CD4-positive, alpha-beta memory T cell (primary cell): ENCODE results near the gene DCPS. TPM values are rescaled to one million over a fixed set of nuclear protein-coding genes. Genes with fewer than 3 reads are reported as not detected.

Source experiments
- CTCF ChIA-PET: fragments of 350-600 bp; sonication (Branson Sonifier 250); formaldehyde crosslinking; loops from one replicate; lab custom pipeline; 2021; ENCODE audit warnings: inconsistent platforms; ENCODE audit not compliant: partially characterized antibody; lab: Charles Lee
- POLR2A ChIA-PET: fragments of 350-600 bp; sonication (Branson Sonifier 250); formaldehyde crosslinking; loops from one replicate; lab custom pipeline; 2021; ENCODE audit not compliant: partially characterized antibody; lab: Charles Lee
- DNase-seq, 5 donors: peaks; one replicate each; pipeline versions ENCODE4 v3.0.0 to v3.0.0-alpha.2; 2020 to 2022; ENCODE audit warnings: mixed read lengths in 1 of 5
- H3K27ac ChIP-seq: one replicate; pipeline ENCODE4 v1.7.0; 2013; ENCODE audit warnings: low read depth, low read length
- H3K27me3 ChIP-seq: 2 replicates; pipeline ENCODE4 v1.7.0; 2013; ENCODE audit warnings: mild to moderate bottlenecking, low read length, moderate library complexity; ENCODE audit not compliant: insufficient read depth
- H3K36me3 ChIP-seq: 2 replicates; pipeline ENCODE4 v1.7.0; 2013; ENCODE audit warnings: mild to moderate bottlenecking, low read length, moderate library complexity; ENCODE audit not compliant: insufficient read depth
- H3K4me1 ChIP-seq: 2 replicates; pipeline ENCODE4 v1.7.0; 2013; ENCODE audit warnings: mild to moderate bottlenecking, low read length, moderate library complexity; ENCODE audit not compliant: insufficient read depth
- H3K4me3 ChIP-seq, 2 donors: one replicate each; pipeline ENCODE4 v1.7.0; 2013; ENCODE audit warnings: low read length in 2 of 2, mild to moderate bottlenecking in 1 of 2
- H3K9me3 ChIP-seq, 2 donors: one replicate each; pipeline ENCODE4 v1.7.0; 2013; ENCODE audit warnings: low read length in 2 of 2, control low read depth in 1 of 2; ENCODE audit not compliant: control insufficient read depth in 1 of 2
- H3K27ac Mint-ChIP-seq, 7 donors: one replicate each; pipeline ENCODE4 v1.8.0; 2020 to 2021; ENCODE audit warnings: mixed read lengths in 7 of 7, mild to moderate bottlenecking in 6 of 7, inconsistent platforms in 3 of 7, moderate library complexity in 3 of 7
- H3K27me3 Mint-ChIP-seq, 2 donors: one replicate each; pipeline ENCODE4 v1.8.0; 2020 to 2021; ENCODE audit warnings: mixed read lengths in 2 of 2
- H3K36me3 Mint-ChIP-seq, 2 donors: one replicate each; pipeline ENCODE4 v1.8.0; 2020 to 2021; ENCODE audit warnings: mixed read lengths in 2 of 2, inconsistent platforms in 1 of 2, mild to moderate bottlenecking in 1 of 2
- H3K4me1 Mint-ChIP-seq, 4 donors: one replicate each; pipeline ENCODE4 v1.8.0; 2020 to 2021; ENCODE audit warnings: mixed read lengths in 4 of 4, mild to moderate bottlenecking in 1 of 4
- H3K4me3 Mint-ChIP-seq, 8 donors: one replicate each; pipeline ENCODE4 v1.8.0; 2020 to 2021; ENCODE audit warnings: mixed read lengths in 8 of 8, mild to moderate bottlenecking in 7 of 8, moderate library complexity in 6 of 8, inconsistent platforms in 3 of 8
- H3K9me3 Mint-ChIP-seq, 8 donors: one replicate each; pipeline ENCODE4 v1.8.0; 2020 to 2021; ENCODE audit warnings: mixed read lengths in 8 of 8, mild to moderate bottlenecking in 5 of 8, inconsistent platforms in 3 of 8, moderate library complexity in 1 of 8
- intact Hi-C: fragments of 100-400 bp; cut with micrococcal nuclease; formaldehyde crosslinking; loops from one replicate; pipeline ENCODE4 v1.15.1; 2023
- polyA plus RNA-seq, 2 donors: library from polyadenylated mRNA; unstranded; fragments of 300-500 nt; fragmentation: Illumina TruSeq; gene quantifications; one replicate each; pipeline ENCODE4 v1.2.3, GENCODE V29; 2021
- total RNA-seq, 2 experiments: library from RNA; stranded (reverse); gene quantifications; one replicate each; pipeline ENCODE4 v1.2.3, GENCODE V29; 2021

Gene DCPS
- total and polyA plus RNA-seq, 4 experiments from 2014 or later, result 20.2 to 48.0 (median 30.7) TPM

GRCh38 chr11:126335463-126335760 lies 31.6 kb downstream of the DCPS start:
- Mint-ChIP-seq H3K36me3 (peaks cover 39 to 68% of the 10 kb centered on the region in 2 donors), H3K9me3 (no peaks in the 10 kb centered on the region), H3K4me3 (no peak overlapping the region), H3K27ac (peak overlapping the region in 1 of 7 donors; percentile 27), H3K27me3 (no peaks in the 10 kb centered on the region), H3K4me1 (peaks cover 0 to 10% (median 3%) of the 10 kb centered on the region in 4 donors)
- H3K4me1 ChIP-seq, result no peaks in the 10 kb centered on the region
- CTCF ChIA-PET, result interaction anchor here (1.7 kb wide), 1 partner anchor 25 kb away, joined by 4 read pairs; no protein-coding TSS in a partner anchor
- H3K4me3 ChIP-seq, result no peak overlapping the region
- H3K27ac ChIP-seq, result no peak overlapping the region
- H3K36me3 ChIP-seq, result peaks cover 54% of the 10 kb centered on the region
- no peak for DNase-seq
- no peaks in the 10 kb centered on the region for H3K9me3 ChIP-seq
- intact Hi-C loops, result no loop called here
- H3K27me3 ChIP-seq, result no peaks in the 10 kb centered on the region
- POLR2A ChIA-PET, result interaction anchor here (0.7 kb wide), 1 partner anchor 20 kb away, joined by 3 read pairs; the partner anchor contains the start of gene ST3GAL4

- CTCF ChIA-PET, result interaction anchor here (1.7 kb wide), 1 partner anchor 25 kb away, joined by 4 read pairs; no protein-coding TSS in a partner anchor
- no peaks in the 10 kb centered on the region for H3K4me1 ChIP-seq
- no peaks in the 10 kb centered on the region for H3K27me3 Mint-ChIP-seq
- H3K27me3 ChIP-seq, result no peaks in the 10 kb centered on the region
- H3K36me3 Mint-ChIP-seq, result peaks cover 42 to 74% of the 10 kb centered on the region in 2 donors
- intact Hi-C loops, result no loop called here
- H3K27ac Mint-ChIP-seq, result peak overlapping the region in 6 of 7 donors; percentile 8 to 86 (median 28)
- peaks cover 56% of the 10 kb centered on the region for H3K36me3 ChIP-seq
- no peaks in the 10 kb centered on the region for H3K9me3 Mint-ChIP-seq
- H3K4me3 ChIP-seq, result no peak overlapping the region
- H3K9me3 ChIP-seq, result no peaks in the 10 kb centered on the region
- POLR2A ChIA-PET, result no interaction called here
- DNase-seq, result no peak
- H3K27ac ChIP-seq, result no peak overlapping the region
- peaks cover 0 to 11% (median 3%) of the 10 kb centered on the region in 4 donors for H3K4me1 Mint-ChIP-seq
- no peak overlapping the region for H3K4me3 Mint-ChIP-seq
Measured at GRCh38 chr11:126336138-126336541, 32.3 kb downstream of the DCPS start.

GRCh38 chr11:126336671-126337101 lies 32.8 kb downstream of the DCPS start:
- H3K9me3 ChIP-seq, result no peaks in the 10 kb centered on the region
- ChIA-PET POLR2A (no interaction called here), CTCF (interaction anchor here (1.7 kb wide), 1 partner anchor 26 kb away, joined by 4 read pairs; no protein-coding TSS in a partner anchor)
- no peaks in the 10 kb centered on the region for H3K4me1 ChIP-seq
- no peak overlapping the region for H3K4me3 Mint-ChIP-seq
- H3K36me3 ChIP-seq, result peaks cover 54% of the 10 kb centered on the region
- peaks cover 42 to 74% of the 10 kb centered on the region in 2 donors for H3K36me3 Mint-ChIP-seq
- no peak overlapping the region for H3K27ac ChIP-seq
- H3K9me3 Mint-ChIP-seq, result no peaks in the 10 kb centered on the region
- intact Hi-C loops, result no loop called here
- peaks cover 0 to 16% (median 3%) of the 10 kb centered on the region in 4 donors for H3K4me1 Mint-ChIP-seq
- no peak overlapping the region for H3K4me3 ChIP-seq
- no peaks in the 10 kb centered on the region for H3K27me3 Mint-ChIP-seq
- peak overlapping the region in 5 of 7 donors; percentile 8 to 36 (median 21) for H3K27ac Mint-ChIP-seq
- no peaks in the 10 kb centered on the region for H3K27me3 ChIP-seq
- no peak for DNase-seq

GRCh38 chr11:126337126-126337473 lies 33.2 kb downstream of the DCPS start:
- peaks cover 41 to 74% of the 10 kb centered on the region in 2 donors for H3K36me3 Mint-ChIP-seq
- peaks cover 0 to 20% (median 3%) of the 10 kb centered on the region in 4 donors for H3K4me1 Mint-ChIP-seq
- POLR2A ChIA-PET, result no interaction called here
- DNase-seq, result no peak
- CTCF ChIA-PET, result no interaction called here
- intact Hi-C loops, result no loop called here
- no peak overlapping the region for H3K4me3 Mint-ChIP-seq
- no peaks in the 10 kb centered on the region for H3K9me3 Mint-ChIP-seq
- no peaks in the 10 kb centered on the region for H3K27me3 Mint-ChIP-seq
- Histone ChIP-seq H3K9me3 (no peaks in the 10 kb centered on the region), H3K36me3 (peaks cover 50% of the 10 kb centered on the region), H3K27ac (no peak overlapping the region), H3K27me3 (no peaks in the 10 kb centered on the region), H3K4me3 (no peak overlapping the region), H3K4me1 (no peaks in the 10 kb centered on the region)
- H3K27ac Mint-ChIP-seq, result peak overlapping the region in 1 of 7 donors; percentile 36

- Histone ChIP-seq H3K4me3 (no peak overlapping the region), H3K27me3 (no peaks in the 10 kb centered on the region), H3K36me3 (peaks cover 44% of the 10 kb centered on the region), H3K4me1 (no peaks in the 10 kb centered on the region), H3K9me3 (no peaks in the 10 kb centered on the region), H3K27ac (no peak overlapping the region)
- H3K4me3 Mint-ChIP-seq, result no peak overlapping the region
- H3K4me1 Mint-ChIP-seq, result peaks cover 0 to 16% (median 2%) of the 10 kb centered on the region in 4 donors
- ChIA-PET CTCF (interaction anchor here (0.7 kb wide), 1 partner anchor 27 kb away, joined by 3 read pairs; no protein-coding TSS in a partner anchor), POLR2A (no interaction called here)
- H3K27ac Mint-ChIP-seq, result no peak overlapping the region
- no peaks in the 10 kb centered on the region for H3K9me3 Mint-ChIP-seq
- no peaks in the 10 kb centered on the region for H3K27me3 Mint-ChIP-seq
- H3K36me3 Mint-ChIP-seq, result peaks cover 36 to 74% of the 10 kb centered on the region in 2 donors
- DNase-seq, result no peak
- intact Hi-C loops, result no loop called here
Measured at GRCh38 chr11:126337474-126338241, 33.8 kb downstream of the DCPS start.

GRCh38 chr11:126338346-126339055 lies 34.6 kb downstream of the DCPS start:
- no peaks in the 10 kb centered on the region for H3K27me3 Mint-ChIP-seq
- Histone ChIP-seq H3K4me3 (no peak overlapping the region), H3K9me3 (no peaks in the 10 kb centered on the region), H3K27ac (no peak overlapping the region), H3K27me3 (no peaks in the 10 kb centered on the region), H3K36me3 (peaks cover 41% of the 10 kb centered on the region), H3K4me1 (no peaks in the 10 kb centered on the region)
- peaks cover 31 to 67% of the 10 kb centered on the region in 2 donors for H3K36me3 Mint-ChIP-seq
- H3K27ac Mint-ChIP-seq, result peak overlapping the region in 3 of 7 donors; percentile 51 to 57 (median 53)
- CTCF ChIA-PET, result interaction anchor here (0.7 kb wide), 1 partner anchor 28 kb away, joined by 3 read pairs; no protein-coding TSS in a partner anchor
- intact Hi-C loops, result no loop called here
- peaks cover 0 to 16% (median 2%) of the 10 kb centered on the region in 4 donors for H3K4me1 Mint-ChIP-seq
- no peaks in the 10 kb centered on the region for H3K9me3 Mint-ChIP-seq
- H3K4me3 Mint-ChIP-seq, result no peak overlapping the region
- POLR2A ChIA-PET, result no interaction called here
- no peak for DNase-seq
